K562 (cell line): ENCODE measurements around the gene ZFP82. TPM values are rescaled to one million over a fixed set of nuclear protein-coding genes. Genes with fewer than 3 reads are reported as not detected.

Experiments
- CBX5 ChIP-seq: IDR thresholded peaks from 2 replicates; pipeline ENCODE4 v1.6.1; 2014; ENCODE audit warnings: low read depth, borderline replicate concordance
- CXXC5 ChIP-seq: fragments of 250-450 bp; sonication (Bioruptor Pico); IDR thresholded peaks from 2 replicates; pipeline ENCODE4 v1.8.0; 2022; ENCODE audit warnings: inconsistent platforms, mild to moderate bottlenecking, moderate library complexity
- ETV5 ChIP-seq: sonication (generic); formaldehyde crosslinking; IDR thresholded peaks from 2 replicates; pipeline ENCODE4 v1.4.0; 2020; ENCODE audit warnings: low read depth, mild to moderate bottlenecking, missing genetic modification reagents
- FOXM1 ChIP-seq, 2 experiments: fragments of 450-650 bp in 1 of 2; sonication (generic) in 1 of 2; formaldehyde crosslinking in 1 of 2; IDR thresholded peaks; 2 replicates each; pipeline versions ENCODE4 v1.6.1 to v1.9.0; 2017 to 2022; ENCODE audit warnings: low read depth in 2 of 2, mild to moderate bottlenecking in 2 of 2, missing genetic modification reagents in 1 of 2, moderate library complexity in 1 of 2
- HMGN3 ChIP-seq: IDR thresholded peaks from 2 replicates; pipeline ENCODE4 v1.6.1; 2011; ENCODE audit warnings: borderline replicate concordance, low read depth, mild to moderate bottlenecking, mixed read lengths, low read length; ENCODE audit not compliant: insufficient read length; ENCODE audit errors: extremely low read depth
- HNRNPLL ChIP-seq: fragments of 200-400 bp; formaldehyde crosslinking; IDR thresholded peaks from 2 replicates; pipeline ENCODE4 v1.6.1; 2017; ENCODE audit warnings: low read length, low read depth, mild to moderate bottlenecking; ENCODE audit not compliant: poor library complexity, severe bottlenecking
- MBD2 ChIP-seq: sonication (generic); IDR thresholded peaks from 2 replicates; pipeline ENCODE4 v1.6.1; 2016; ENCODE audit warnings: low read depth, borderline replicate concordance
- NFE2 ChIP-seq: IDR thresholded peaks from 2 replicates; pipeline ENCODE4 v1.6.1; 2014; ENCODE audit warnings: antibody characterized with exemption, low read depth
- NR2C2 ChIP-seq, 2 experiments: fragments of 200-800 bp in 1 of 2; sonication (Bioruptor generic) in 1 of 2; sonication (generic) in 1 of 2; formaldehyde crosslinking in 1 of 2; IDR thresholded peaks; 2 replicates each; pipeline versions ENCODE4 v1.6.1 to v1.8.0; 2016 to 2022; ENCODE audit warnings: mild to moderate bottlenecking in 1 of 2, missing compliant biosample characterization in 1 of 2, missing genetic modification characterization in 1 of 2, missing genetic modification reagents in 1 of 2
- NRF1 ChIP-seq, 2 experiments: fragments of 450-650 bp; IDR thresholded peaks in 1 of 2; conservative IDR thresholded peaks in 1 of 2; 2 replicates each; pipeline ENCODE4 v1.6.1; 2014; ENCODE audit warnings: mild to moderate bottlenecking in 2 of 2
- PHB ChIP-seq: fragments of 250-450 bp; sonication (Bioruptor Pico); IDR thresholded peaks from 2 replicates; pipeline ENCODE4 v1.5.0; 2021
- RBBP5 ChIP-seq: fragments of 200-600 bp; sonication (generic); IDR thresholded peaks from 2 replicates; pipeline ENCODE4 v1.6.1; 2012; ENCODE audit warnings: borderline replicate concordance, mild to moderate bottlenecking, low read length, control low read depth, inconsistent platforms; ENCODE audit not compliant: insufficient read depth, poor library complexity, severe bottlenecking
- SAP30 ChIP-seq: fragments of 200-600 bp; sonication (generic); IDR thresholded peaks from 2 replicates; pipeline ENCODE4 v1.6.1; 2012; ENCODE audit warnings: borderline replicate concordance, low read depth, mild to moderate bottlenecking, moderate library complexity, low read length, control low read depth, inconsistent platforms; ENCODE audit not compliant: insufficient read depth, poor library complexity, severe bottlenecking
- SOX6 ChIP-seq: fragments of 450-650 bp; IDR thresholded peaks from 2 replicates; pipeline ENCODE4 v1.6.1; 2014; ENCODE audit warnings: mild to moderate bottlenecking
- ZNF134 ChIP-seq: fragments of 250-450 bp; sonication (Bioruptor Pico); conservative IDR thresholded peaks from 2 replicates; pipeline ENCODE4 v1.4.0; 2020
- ZNF143 ChIP-seq: sonication (generic); formaldehyde crosslinking; IDR thresholded peaks from 2 replicates; pipeline ENCODE4 v1.9.0; 2022; ENCODE audit warnings: mild to moderate bottlenecking, missing genetic modification reagents
- ZNF24 ChIP-seq: fragments of 450-650 bp; IDR thresholded peaks from 2 replicates; pipeline ENCODE4 v1.6.1; 2016
- polyA plus RNA-seq, 8 experiments: library from polyadenylated mRNA; depleted of rRNA in 4 of 8; stranded (reverse) in 5 of 8; unstranded in 3 of 8; fragments of >200 nt; fragmentation: Nextera tagmentation in 2 of 8; fragmentation: Illumina TruSeq in 1 of 8; extraction: Ambion mirVana in 2 of 8; extraction: Trizol in 1 of 8; gene quantifications; 2 replicates each; pipeline versions ENCODE4 v1.2.1 to v1.2.3, GENCODE V29; 2011 to 2014; ENCODE audit warnings: inconsistent platforms in 1 of 8, missing spikeins in 1 of 8
- total RNA-seq, 7 experiments: library from RNA; depleted of rRNA in 6 of 7; stranded (reverse); fragments of >200 nt in 6 of 7; fragmentation: Illumina TruSeq in 2 of 7; extraction: Trizol in 2 of 7; gene quantifications; 2 replicates each; pipeline versions ENCODE4 v1.2.1 to v1.2.3, GENCODE V29; 2011 to 2021; ENCODE audit warnings: low replicate concordance in 1 of 7
- TF ChIP-seq, protein P1 (sequence below): sonication (generic); formaldehyde crosslinking; IDR thresholded peaks from 2 replicates; pipeline ENCODE4 v1.5.0; 2020; ENCODE audit warnings: missing genetic modification reagents
- TF ChIP-seq, protein P2 (sequence below), 2 experiments: IDR thresholded peaks; 2 replicates each; pipeline ENCODE4 v1.6.1; 2011; ENCODE audit warnings: borderline replicate concordance in 1 of 2, control low read depth in 1 of 2, low read depth in 1 of 2, low read length in 1 of 2, mild to moderate bottlenecking in 1 of 2, mixed read lengths in 1 of 2, moderate library complexity in 1 of 2; ENCODE audit not compliant: insufficient read depth in 1 of 2, insufficient read length in 1 of 2, poor library complexity in 1 of 2, severe bottlenecking in 1 of 2; ENCODE audit errors: extremely low read depth in 1 of 2
- TF ChIP-seq, protein P3 (sequence below): fragments of 250-450 bp; sonication (Bioruptor Pico); IDR thresholded peaks from 2 replicates; pipeline ENCODE4 v1.4.0; 2020; ENCODE audit warnings: mild to moderate bottlenecking

The ZFP82 gene
- total and polyA plus RNA-seq, 9 of the 15 experiments (the other 6 are each of a cell fraction or from before 2014, with no cell fraction given) = 2.2 to 7.0 (median 3.0) TPM

DNA sequence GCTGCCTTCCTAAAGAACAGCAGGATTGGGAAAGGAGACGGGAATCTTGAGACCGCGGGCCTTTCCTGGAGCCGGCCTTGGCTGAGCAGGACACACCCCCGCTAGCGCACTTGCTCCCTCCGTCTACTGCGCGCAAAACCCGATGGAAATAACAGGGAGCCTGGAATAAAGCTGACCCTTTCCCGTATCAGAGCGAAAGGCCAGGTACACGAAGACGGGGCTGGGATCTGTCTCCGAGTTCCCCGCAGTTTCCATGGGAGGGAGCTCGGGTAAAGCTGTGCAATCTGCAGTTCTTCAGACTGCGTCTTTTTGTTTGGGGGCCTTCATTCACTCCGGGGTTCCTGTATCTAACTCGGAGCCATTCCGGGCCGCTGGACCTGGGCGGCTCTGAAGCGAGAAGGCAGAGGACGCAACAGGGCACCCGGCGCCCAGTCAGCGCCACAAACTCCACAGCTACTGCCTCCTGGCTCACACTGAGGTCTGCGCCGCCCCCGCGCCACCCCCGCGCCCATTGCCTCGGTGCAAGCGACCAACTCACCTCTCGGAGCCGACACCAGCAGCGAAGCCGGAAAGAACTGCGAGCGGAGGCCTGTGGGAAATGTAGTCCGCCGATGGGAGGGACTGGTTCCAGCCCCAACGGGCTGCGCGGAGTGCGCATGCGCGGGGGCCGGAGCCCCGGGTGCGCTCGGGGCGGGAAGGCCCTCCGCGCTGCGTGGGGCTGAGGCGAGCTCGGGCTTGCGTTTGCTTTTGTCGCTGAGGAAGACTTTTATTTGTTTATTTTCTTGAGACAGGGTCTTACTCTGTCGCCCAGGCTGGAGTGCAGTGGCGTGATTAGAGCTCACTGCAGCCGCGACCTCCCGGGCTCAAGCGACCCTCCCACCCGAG is 39.6 kb downstream of the ZFP82 start, which contains the start of gene ZFP14 (continued):
- TF ChIP-seq ETV5 (peak; percentile 72), ZNF143 (CRISPR knock-in tag) (peak; percentile 85), ZNF134 (CRISPR knock-in tag) (no peak), NRF1 (conservative IDR thresholded peaks at IDR 0.05 in 1 of 2, IDR thresholded peaks at IDR 0.05 in 1 of 2) (peak; percentile 96 to 97), CBX5 (no peak), RBBP5 (peak; percentile 44), CXXC5 (CRISPR knock-in tag) (peak; percentile 98), NR2C2 (CRISPR knock-in tag; IDR thresholded peaks at IDR 0.05) (peak; percentile 52; the same call in 1 of the 2 replicates), NR2C2 (tag; IDR thresholded peaks at IDR 0.05) (peak; percentile 94), FOXM1 (IDR thresholded peaks at IDR 0.05; ENCODE audit: low read depth) (peak; percentile 59), FOXM1 (CRISPR knock-in tag; IDR thresholded peaks at IDR 0.05; ENCODE audit: low read depth) (no peak), ZNF24 (0 out of 2 replicates have a peak, but pooled peaks have one; percentile 26), HNRNPLL (peak; percentile 47), PHB (no peak), MBD2 (peak; percentile 89), NFE2 (peak; percentile 2; the same call in 1 of the 2 replicates), SAP30 (peak; percentile 37), SOX6 (0 out of 2 replicates have a peak, but pooled peaks have one; percentile 29), HMGN3 (peak; percentile 29)
- TF ChIP-seq, protein P1, sequence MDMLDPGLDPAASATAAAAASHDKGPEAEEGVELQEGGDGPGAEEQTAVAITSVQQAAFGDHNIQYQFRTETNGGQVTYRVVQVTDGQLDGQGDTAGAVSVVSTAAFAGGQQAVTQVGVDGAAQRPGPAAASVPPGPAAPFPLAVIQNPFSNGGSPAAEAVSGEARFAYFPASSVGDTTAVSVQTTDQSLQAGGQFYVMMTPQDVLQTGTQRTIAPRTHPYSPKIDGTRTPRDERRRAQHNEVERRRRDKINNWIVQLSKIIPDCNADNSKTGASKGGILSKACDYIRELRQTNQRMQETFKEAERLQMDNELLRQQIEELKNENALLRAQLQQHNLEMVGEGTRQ (CRISPR knock-in tag) = no peak
- TF ChIP-seq, protein P2, sequence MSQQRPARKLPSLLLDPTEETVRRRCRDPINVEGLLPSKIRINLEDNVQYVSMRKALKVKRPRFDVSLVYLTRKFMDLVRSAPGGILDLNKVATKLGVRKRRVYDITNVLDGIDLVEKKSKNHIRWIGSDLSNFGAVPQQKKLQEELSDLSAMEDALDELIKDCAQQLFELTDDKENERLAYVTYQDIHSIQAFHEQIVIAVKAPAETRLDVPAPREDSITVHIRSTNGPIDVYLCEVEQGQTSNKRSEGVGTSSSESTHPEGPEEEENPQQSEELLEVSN (IDR thresholded peaks at IDR 0.05; ENCODE audit: borderline replicate concordance in 1 of 2, extremely low read depth in 1 of 2, insufficient read depth in 1 of 2, insufficient read length in 1 of 2, low read depth in 1 of 2, low read length in 1 of 2, poor library complexity in 1 of 2, severe bottlenecking in 1 of 2) = peak; percentile 69 to 94
- TF ChIP-seq, protein P3, sequence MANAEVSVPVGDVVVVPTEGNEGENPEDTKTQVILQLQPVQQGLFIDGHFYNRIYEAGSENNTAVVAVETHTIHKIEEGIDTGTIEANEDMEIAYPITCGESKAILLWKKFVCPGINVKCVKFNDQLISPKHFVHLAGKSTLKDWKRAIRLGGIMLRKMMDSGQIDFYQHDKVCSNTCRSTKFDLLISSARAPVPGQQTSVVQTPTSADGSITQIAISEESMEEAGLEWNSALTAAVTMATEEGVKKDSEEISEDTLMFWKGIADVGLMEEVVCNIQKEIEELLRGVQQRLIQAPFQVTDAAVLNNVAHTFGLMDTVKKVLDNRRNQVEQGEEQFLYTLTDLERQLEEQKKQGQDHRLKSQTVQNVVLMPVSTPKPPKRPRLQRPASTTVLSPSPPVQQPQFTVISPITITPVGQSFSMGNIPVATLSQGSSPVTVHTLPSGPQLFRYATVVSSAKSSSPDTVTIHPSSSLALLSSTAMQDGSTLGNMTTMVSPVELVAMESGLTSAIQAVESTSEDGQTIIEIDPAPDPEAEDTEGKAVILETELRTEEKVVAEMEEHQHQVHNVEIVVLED (CRISPR knock-in tag) = peak; percentile 9
